WTC11 (cell line): Measurements from ENCODE around the gene PVALEF. TPM values are rescaled to one million over a fixed set of nuclear protein-coding genes. Genes with fewer than 3 reads are reported as not detected.

Experiments used
- ATAC-seq: fragments of 200-7000 bp; cut with Tn5 transposase; 2 replicates; pipeline ENCODE4 v1.10.0; 2021; ENCODE audit warnings: mild to moderate bottlenecking, moderate library complexity
- CTCF ChIA-PET: fragments of 300-600 bp; sonication (Branson Sonifier 250); formaldehyde crosslinking; loops from one replicate; lab custom pipeline; 2021; ENCODE audit warnings: antibody characterized with exemption; lab: Charles Lee
- POLR2A ChIA-PET: fragments of 350-600 bp; sonication (Branson Sonifier 250); formaldehyde crosslinking; loops from one replicate; lab custom pipeline; 2021; ENCODE audit warnings: antibody characterized with exemption; lab: Charles Lee
- DNase-seq: peaks from one replicate; pipeline ENCODE4 v3.0.0; 2021; ENCODE audit warnings: low spot score
- H3K27ac Mint-ChIP-seq: 2 replicates; pipeline ENCODE4 v1.8.0; 2021; ENCODE audit warnings: mixed read lengths
- H3K27me3 Mint-ChIP-seq: 2 replicates; pipeline ENCODE4 v1.8.0; 2021; ENCODE audit warnings: low read depth, mild to moderate bottlenecking, moderate library complexity, mixed read lengths
- H3K36me3 Mint-ChIP-seq: 2 replicates; pipeline ENCODE4 v1.8.0; 2021; ENCODE audit warnings: mixed read lengths
- H3K4me1 Mint-ChIP-seq: 2 replicates; pipeline ENCODE4 v1.8.0; 2022; ENCODE audit warnings: mixed read lengths
- H3K4me3 Mint-ChIP-seq: 2 replicates; pipeline ENCODE4 v1.8.0; 2021; ENCODE audit warnings: mild to moderate bottlenecking, moderate library complexity, mixed read lengths
- H3K9me3 Mint-ChIP-seq: 2 replicates; pipeline ENCODE4 v1.8.0; 2021; ENCODE audit warnings: mixed read lengths
- ATF1 ChIP-seq: sonication (generic); formaldehyde crosslinking; IDR thresholded peaks from 2 replicates; pipeline ENCODE4 v1.8.1; 2023; ENCODE audit warnings: mild to moderate bottlenecking, moderate library complexity, missing genetic modification reagents
- ATF2 ChIP-seq: sonication (generic); formaldehyde crosslinking; IDR thresholded peaks from 2 replicates; pipeline ENCODE4 v1.8.1; 2022; ENCODE audit warnings: low read depth, missing genetic modification reagents, borderline replicate concordance
- GABPB1 ChIP-seq: sonication (generic); formaldehyde crosslinking; IDR thresholded peaks from 2 replicates; pipeline ENCODE4 v1.8.1; 2023; ENCODE audit warnings: mild to moderate bottlenecking, missing genetic modification reagents
- JAZF1 ChIP-seq: fragments of 250-450 bp; sonication (Bioruptor Pico); IDR thresholded peaks from 2 replicates; pipeline ENCODE4 v1.9.0; 2021; ENCODE audit warnings: moderate library complexity, mild to moderate bottlenecking, inconsistent platforms
- MAX ChIP-seq: sonication (generic); formaldehyde crosslinking; IDR thresholded peaks from 2 replicates; pipeline ENCODE4 v1.8.0; 2022; ENCODE audit warnings: mild to moderate bottlenecking, missing genetic modification reagents
- PRDM15 ChIP-seq: sonication (generic); formaldehyde crosslinking; IDR thresholded peaks from 2 replicates; pipeline ENCODE4 v1.8.0; 2022; ENCODE audit warnings: missing genetic modification reagents
- TEAD1 ChIP-seq: sonication (generic); formaldehyde crosslinking; IDR thresholded peaks from 2 replicates; pipeline ENCODE4 v1.8.0; 2022; ENCODE audit warnings: mild to moderate bottlenecking, missing genetic modification reagents
- USF1 ChIP-seq: sonication (generic); formaldehyde crosslinking; IDR thresholded peaks from 2 replicates; pipeline ENCODE4 v1.8.0; 2022; ENCODE audit warnings: mild to moderate bottlenecking, missing genetic modification reagents
- ZBTB43 ChIP-seq: sonication (generic); formaldehyde crosslinking; IDR thresholded peaks from 2 replicates; pipeline ENCODE4 v1.8.1; 2023; ENCODE audit warnings: mild to moderate bottlenecking, missing genetic modification reagents
- ZNF317 ChIP-seq: sonication (generic); formaldehyde crosslinking; IDR thresholded peaks from 2 replicates; pipeline ENCODE4 v1.8.1; 2023; ENCODE audit warnings: low read depth, mild to moderate bottlenecking, moderate library complexity, missing genetic modification reagents, borderline replicate concordance
- ZNF425 ChIP-seq: fragments of 250-450 bp; sonication (Bioruptor Pico); conservative IDR thresholded peaks from 2 replicates; pipeline ENCODE4 v1.9.0; 2021; ENCODE audit warnings: mild to moderate bottlenecking
- ZNF512 ChIP-seq: sonication (generic); formaldehyde crosslinking; IDR thresholded peaks from 2 replicates; pipeline ENCODE4 v1.8.1; 2022; ENCODE audit warnings: missing genetic modification reagents, borderline replicate concordance
- total RNA-seq: library from RNA; stranded (reverse); gene quantifications from 3 replicates; pipeline ENCODE4 v1.2.3, GENCODE V29; 2021

PVALEF gene
- total RNA-seq, 1 experiment from 2014 or later = not detected

- TF ChIP-seq ZBTB43 (CRISPR knock-in tag) (no peak), PRDM15 (CRISPR knock-in tag) (no peak), ZNF317 (CRISPR knock-in tag) (no peak), JAZF1 (CRISPR knock-in tag) (no peak), MAX (CRISPR knock-in tag) (no peak), ZNF512 (CRISPR knock-in tag) (no peak)
These were observed 28.3 kb downstream of the PVALEF start (continued) for GRCh38 chr17:81193470-81194224.

- Mint-ChIP-seq H3K27ac (no peak overlapping the region), H3K9me3 (no peaks in the 10 kb centered on the region), H3K27me3 (no peaks in the 10 kb centered on the region), H3K4me3 (no peak overlapping the region), H3K36me3 (peaks cover 2% of the 10 kb centered on the region; the same call in 1 of the 2 replicates), H3K4me1 (no peaks in the 10 kb centered on the region)
- ChIA-PET CTCF (no interaction called here), POLR2A (no interaction called here)
- ATAC-seq (no peak), DNase-seq (no peak)
- TF ChIP-seq ZNF425 (CRISPR knock-in tag) = no peak
- no peak for TF ChIP-seq ATF1 (CRISPR knock-in tag)
- no peak for TF ChIP-seq TEAD1 (CRISPR knock-in tag)
- no peak for TF ChIP-seq USF1 (CRISPR knock-in tag)
- TF ChIP-seq ATF2 = no peak
- no peak for TF ChIP-seq GABPB1
These were observed 29.0 kb downstream of the PVALEF start for GRCh38 chr17:81194225-81194760.
